Gastrocnemius medialis (tissue), 4 donors: ENCODE data around the gene PPCS.

Experiments
- CTCF ChIP-seq, 5 experiments: fragments of 450-650 bp in 3 of 5; fragments of 200-600 bp in 2 of 5; sonication (generic) in 2 of 5; IDR thresholded peaks in 4 of 5; conservative IDR thresholded peaks in 1 of 5; 1 replicate in 4 of 5; 2 replicates in 1 of 5; pipeline ENCODE4 v1.5.1; 2016 to 2019; ENCODE audit warnings: antibody characterized with exemption in 5 of 5, mild to moderate bottlenecking in 3 of 5, moderate library complexity in 3 of 5
- POLR2A ChIP-seq, 2 donors: fragments of 450-650 bp; IDR thresholded peaks; one replicate each; pipeline ENCODE4 v1.6.1; 2017; ENCODE audit warnings: antibody characterized with exemption in 2 of 2, mild to moderate bottlenecking in 2 of 2, moderate library complexity in 2 of 2

GRCh38 chr1:42433369-42433768 lies 23.0 kb upstream of the PPCS start:
- TF ChIP-seq POLR2A (IDR thresholded peaks at IDR 0.05) (no peak), CTCF (IDR thresholded peaks at IDR 0.05 in 4 of 5, conservative IDR thresholded peaks at IDR 0.05 in 1 of 5) (no peak)
